Measurements from ENCODE around the gene SLC2A5.
"Not testable (repeated sequence)": the region's sequence is repeated elsewhere in the genome, so short reads cannot be mapped to it uniquely, and the experiment has no call there.

The SLC2A5 gene

DNA sequence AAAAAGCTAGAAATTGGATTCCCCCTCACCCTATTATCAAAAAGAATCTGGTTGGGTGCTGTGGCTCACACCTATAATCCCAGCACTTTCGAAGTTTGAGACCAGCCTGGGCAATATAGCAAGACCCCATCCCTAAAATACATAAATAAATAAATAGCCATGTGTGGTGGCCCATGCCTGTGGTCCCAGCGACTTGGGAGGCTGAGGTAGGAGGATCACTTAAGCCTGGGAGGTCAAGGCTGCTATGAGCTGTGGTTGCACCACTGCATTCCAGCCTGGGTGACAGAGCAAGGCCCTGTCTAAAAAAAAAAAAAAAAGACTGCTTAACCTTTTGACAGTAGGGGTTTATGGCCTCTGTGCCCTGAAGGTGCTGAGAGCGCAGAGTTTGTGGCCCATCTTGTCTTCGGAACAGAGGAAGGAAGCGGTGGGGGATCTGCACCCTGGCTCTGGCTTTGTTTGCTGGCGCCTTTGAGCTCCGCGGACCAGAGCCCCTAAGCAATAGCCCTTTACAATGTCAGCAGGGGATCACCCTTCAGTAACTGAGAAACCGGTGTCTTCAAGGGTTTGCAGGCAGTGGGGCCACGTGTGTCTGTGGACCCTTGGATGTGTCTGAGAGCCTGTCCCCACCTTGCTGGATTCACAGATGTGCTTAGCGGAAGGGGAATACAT is 65.3 kb downstream of the SLC2A5 start:
- no peak for DNase-seq

DNA sequence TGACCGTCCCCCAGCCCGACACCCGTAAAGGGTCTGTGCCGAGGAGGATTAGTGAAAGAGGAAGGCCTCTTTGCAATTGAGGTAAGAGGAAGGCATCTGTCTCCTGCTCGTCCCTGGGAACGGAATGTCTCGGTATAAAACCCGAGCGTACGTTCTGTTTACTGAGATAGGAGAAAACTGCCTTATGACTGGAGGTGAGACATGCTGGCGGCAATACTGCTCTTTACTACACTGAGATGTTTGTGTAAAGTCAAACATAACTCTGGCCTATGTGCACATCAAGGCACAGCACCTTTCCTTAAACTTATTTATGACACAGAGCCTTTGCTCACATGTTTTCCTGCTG is 67.2 kb downstream of the SLC2A5 start:
- DNase-seq = not testable (repeated sequence)

DNA sequence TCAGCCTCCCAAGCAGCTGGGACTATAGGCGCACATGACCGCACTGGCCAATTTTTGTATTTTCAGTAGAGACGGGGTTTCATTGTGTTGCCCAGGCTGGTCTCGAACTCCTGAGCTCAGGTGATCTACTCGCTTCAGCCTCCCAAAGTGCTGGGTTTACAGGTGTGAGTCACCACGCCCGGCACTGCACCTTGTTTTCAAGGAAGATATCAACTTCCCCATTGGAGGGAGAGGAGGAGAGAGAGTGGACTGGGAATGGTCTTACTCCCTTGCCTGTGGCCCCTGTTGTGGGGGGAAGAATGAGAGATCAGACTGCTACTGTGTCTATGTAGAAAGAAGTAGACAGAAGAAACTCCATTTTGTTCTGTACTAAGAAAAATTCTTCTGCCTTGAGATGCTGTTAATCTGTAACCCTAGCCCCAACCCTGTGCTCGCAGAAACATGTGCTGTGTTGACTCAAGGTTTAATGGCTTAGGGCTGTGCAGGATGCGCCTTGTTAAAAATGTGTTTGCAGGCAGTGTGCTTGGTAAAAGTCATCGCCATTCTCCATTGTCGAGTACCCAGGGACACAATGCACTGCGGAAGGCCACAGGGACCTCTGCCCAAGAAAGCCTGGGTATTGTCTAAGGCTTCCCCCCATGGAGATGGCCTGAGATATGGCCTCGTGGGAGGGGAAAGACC is 67.8 kb downstream of the SLC2A5 start:
- not testable (repeated sequence) for DNase-seq

DNA sequence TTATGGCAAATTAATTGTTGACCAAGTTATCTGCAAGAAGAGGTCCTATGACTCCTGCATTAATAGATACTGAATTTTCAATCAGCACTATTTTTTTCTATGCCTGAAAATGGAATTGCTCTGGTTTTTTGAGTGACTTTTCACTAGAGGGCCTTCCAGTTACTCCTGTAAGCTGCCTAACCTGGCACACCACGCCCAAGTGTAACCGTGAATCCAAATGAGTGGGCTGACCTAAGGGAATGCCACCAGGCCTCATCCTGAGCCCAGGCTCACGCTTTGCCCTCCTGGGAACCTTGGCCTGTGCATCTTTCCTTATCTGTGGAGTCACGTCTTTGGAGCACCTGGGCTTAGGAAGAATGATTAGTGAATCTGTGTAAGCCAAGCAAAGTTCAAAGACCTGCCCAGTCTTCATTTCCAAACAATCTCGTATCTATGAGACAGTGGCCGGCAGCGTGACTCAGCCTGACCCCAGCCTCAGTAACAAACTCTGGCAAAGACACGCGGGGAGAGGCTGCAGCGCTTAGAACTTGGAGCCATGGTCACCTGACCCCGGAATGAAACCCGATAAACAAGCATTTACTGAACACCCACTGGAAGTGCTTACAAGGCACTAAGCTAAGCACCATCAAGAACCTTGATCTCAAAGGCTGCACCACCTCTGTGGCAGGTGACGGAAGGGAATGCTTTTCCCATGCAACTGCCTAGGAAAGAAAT is 75.3 kb downstream of the SLC2A5 start:
- not testable (repeated sequence) for DNase-seq

DNA sequence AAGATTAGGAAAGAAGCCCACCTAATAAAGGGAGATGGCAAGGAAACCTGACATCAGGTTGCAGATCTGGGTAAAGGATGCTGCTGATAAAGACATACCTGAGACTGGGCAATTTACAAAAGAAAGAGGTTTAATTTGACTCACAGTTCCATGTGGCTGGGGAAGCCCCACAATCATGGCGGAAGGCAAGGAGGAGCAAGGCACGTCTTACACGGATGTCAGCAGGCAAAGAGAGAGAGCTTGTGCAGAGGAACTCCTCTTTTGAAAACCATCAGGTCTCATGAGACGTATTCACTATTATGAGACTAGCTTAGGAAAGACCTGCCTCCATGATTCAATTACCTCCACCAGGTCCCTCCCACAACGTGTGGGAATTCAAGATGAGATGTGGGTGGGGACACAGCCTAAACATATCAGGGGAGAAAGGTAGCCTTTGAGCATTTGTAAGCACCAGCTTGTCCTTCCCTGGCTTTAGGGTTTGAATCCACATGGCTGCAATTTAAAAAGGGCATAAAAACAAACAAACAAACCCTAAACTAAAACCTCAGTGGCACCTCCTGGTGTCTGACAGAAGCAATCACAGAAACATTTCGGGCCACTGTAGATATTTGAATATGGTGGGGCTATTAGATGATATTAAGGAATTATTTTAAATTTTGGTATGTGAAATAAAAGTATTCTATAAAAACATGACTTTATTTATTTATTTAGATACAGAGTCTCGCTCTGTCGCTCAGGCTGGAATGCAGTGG is 76.3 kb downstream of the SLC2A5 start:
- no peak for DNase-seq

DNA sequence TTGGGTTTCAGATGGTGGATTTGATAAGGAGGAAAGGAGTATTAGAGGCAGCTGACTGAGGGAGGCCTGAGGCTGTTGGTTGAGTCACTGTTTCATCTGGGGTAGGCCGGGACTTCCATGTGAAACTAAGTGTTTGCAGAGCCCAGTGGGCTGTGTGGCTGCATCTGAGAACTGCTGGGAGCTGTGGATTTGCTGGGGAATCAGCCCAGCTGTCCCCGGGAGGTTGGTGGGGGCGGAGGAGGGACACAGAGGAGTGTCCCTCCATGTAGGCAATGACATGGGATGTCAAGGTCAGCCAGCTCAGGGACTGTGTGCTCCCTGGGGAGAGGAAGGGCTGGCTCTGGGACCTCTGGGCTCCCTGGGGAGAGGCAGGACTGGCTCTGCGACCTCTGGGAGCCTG is 79.6 kb downstream of the SLC2A5 start:
- DNase-seq = no peak

DNA sequence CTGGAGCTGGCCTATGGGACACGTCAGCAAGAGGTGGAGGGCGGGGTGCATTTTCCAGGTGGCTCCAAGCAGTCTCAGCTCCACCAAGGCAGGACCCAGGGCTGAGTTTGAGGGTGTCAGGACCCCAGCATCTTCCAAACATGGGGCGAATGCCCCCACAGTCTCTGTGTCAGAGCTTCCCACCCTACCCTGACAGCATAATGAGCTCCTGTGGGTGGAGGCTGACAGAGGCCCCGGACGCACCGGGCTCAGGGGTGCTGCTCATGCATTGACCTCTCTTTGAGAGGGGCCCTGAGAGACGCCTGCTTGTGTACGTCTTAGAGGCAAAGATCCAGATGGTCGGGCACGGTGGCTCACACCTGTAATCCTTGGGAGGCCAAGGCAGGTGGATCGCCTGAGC is 80.4 kb downstream of the SLC2A5 start:
- no peak for DNase-seq

DNA sequence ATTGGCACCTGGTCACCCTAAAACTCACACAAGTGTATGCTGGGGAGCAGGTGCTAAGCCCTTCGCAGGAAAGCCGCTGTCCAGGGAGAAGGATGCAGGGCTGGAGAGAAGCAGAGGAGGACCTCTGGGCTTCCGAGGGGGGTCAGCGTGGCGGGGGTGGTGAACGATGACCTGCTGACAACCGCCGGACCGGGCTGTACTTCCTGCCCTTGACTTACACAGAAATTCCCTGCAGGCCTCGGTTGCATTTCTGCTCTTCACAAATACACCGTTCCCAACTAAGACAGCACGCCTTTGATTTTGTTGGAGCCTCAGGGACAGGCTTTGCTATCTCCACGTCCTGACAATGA is 80.8 kb downstream of the SLC2A5 start:
- no peak for DNase-seq

DNA sequence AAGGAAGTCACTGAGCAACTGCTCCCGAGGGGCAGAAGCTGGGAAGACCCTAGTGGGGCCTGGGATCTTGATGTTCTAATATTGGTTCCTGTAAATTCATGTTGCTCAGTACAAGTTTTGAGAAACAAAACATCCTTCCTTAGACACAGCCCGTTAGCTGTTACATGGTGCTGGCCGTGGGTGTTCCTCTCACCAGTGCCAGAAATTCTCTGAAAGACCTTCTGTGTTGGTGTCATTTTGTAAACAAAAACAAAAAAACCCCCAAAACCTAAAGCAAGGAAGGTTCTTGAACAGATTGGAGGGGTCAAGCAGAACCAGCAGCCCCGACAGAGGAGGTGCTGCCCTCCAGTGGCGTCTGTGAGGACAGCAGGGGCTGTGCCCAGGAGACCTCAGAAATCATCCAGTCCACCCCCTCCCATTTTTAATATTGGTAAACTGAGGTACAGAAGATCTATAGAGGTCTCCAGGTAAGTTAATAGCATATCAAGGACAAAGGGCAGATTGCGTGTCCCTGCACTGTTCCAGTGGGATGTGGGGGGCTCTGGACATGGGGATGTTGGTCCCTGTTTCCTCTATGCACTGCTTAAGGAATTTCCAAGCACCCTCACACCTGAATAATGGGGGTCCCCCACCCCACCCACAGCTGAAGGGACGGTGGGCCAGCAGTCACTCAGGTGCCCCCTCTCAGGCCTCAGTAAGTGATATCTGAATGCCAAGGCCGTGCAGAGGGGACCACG is 81.4 kb downstream of the SLC2A5 start:
- DNase-seq = no peak

DNA sequence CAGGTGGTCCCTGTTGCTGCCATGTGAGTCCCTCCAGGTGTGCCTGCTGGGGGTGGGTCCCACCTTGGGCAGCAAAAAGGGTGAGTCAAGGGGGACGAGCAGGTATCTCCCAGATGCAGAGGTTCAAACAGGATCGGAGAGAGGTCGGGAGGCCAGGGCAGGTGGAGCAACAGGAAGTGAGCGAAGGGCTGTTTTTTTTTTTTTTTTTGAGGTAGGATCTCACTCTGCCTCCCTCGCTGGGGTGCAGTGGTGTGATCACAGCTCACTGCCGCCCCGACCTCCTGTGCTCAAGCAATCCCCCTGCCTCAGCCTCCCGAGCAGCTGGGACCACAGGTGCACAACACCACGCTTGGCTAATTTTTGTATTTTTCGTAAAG is 82.6 kb downstream of the SLC2A5 start:
- DNase-seq = no peak

DNA sequence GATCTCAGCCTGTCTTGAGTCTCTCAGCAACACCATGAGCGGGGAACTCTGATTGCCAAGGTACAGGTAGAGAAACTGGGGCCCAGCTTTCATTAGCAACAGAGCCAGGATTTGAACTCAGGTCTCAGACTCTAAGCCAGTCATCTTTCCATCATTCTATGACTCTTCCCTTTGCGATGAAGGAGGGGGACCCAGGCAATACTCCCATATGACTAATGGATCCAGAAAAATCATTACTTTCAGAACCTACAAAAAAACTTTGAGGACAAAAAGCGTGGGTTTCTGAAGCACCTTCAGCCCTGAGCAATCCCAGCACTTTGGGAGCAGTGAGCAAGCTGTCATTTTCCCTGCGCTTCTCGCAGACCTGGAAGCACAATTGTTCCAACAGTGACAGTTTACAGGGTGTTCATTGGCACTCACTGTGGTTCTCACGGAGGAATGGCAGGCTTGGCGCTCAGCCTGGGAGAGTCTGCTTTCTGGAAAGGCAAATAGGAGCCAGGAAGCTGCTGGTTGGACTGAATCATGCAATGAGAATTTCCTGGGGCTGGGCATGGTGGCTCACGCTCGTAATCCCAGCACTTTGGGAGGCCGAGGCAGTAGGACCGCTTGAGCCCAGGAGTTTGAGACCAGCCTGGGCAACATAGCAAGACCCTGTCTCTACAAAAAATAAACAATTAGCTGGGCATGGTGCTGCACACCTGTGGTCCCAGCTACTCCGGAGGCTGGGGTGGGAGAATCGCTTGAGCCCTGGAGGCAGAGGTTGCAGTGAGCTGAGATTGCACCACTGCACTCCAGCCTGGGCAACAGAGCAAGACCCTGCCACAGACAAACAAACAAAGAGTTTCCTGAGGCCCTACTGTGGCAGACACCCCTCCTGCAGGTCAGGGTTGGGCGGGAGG is 83.3 kb downstream of the SLC2A5 start:
- no peak for DNase-seq

All from NCI-H524 treated with DMSO at 0.1 percent for 48 hours (cell line).